HepG2 (cell line): Measurements from ENCODE around the gene STK11. TPM values are rescaled to one million over a fixed set of nuclear protein-coding genes. Genes with fewer than 3 reads are reported as not detected.

Source experiments
- ATAC-seq: fragments of 200-7000 bp; cut with Tn5 transposase; 3 replicates; pipeline ENCODE4 v1.9.1; 2020; ENCODE audit warnings: mild to moderate bottlenecking, moderate library complexity
- BruUV-seq: library from RNA; stranded (reverse); fragments of 400-500 nt; replicated peaks from 2 replicates; lab custom pipeline; 2021; lab: Mats Ljungman, UMichigan
- CTCF ChIA-PET: fragments of 300-600 bp; formaldehyde crosslinking; extraction: SDS; loops from one replicate; lab custom pipeline; 2021; ENCODE audit warnings: low total read pairs, inconsistent platforms, low intra/inter-chr PET ratio; lab: Yijun Ruan, JAX
- POLR2A ChIA-PET: fragments of 350-600 bp; sonication (Branson Sonifier 250); formaldehyde crosslinking; loops from one replicate; lab custom pipeline; 2020; ENCODE audit warnings: antibody characterized with exemption, inconsistent platforms; lab: Yijun Ruan, JAX
- DNase-seq: peaks from one replicate; pipeline ENCODE4 v3.0.0-alpha.2; 2015; ENCODE audit warnings: low spot score
- FAIRE-seq: peaks from 3 replicates; lab custom pipeline; 2011; peaks lifted over from hg19 to GRCh38; lab: Jason Lieb, UNC
- H2AFZ ChIP-seq: one replicate; pipeline ENCODE4 v1.6.1; 2011; ENCODE audit warnings: low read length, inconsistent platforms
- H3K27ac ChIP-seq: fragments of 300-600 bp; 3 replicates; pipeline ENCODE4 v1.8.0; 2011; ENCODE audit warnings: mixed run types, mild to moderate bottlenecking, mixed read lengths, low read length, inconsistent platforms; ENCODE audit not compliant: insufficient read depth; ENCODE audit errors: extremely low read length
- H3K27me3 ChIP-seq, 2 experiments: fragments of 200-600 bp in 1 of 2; 2 replicates in 1 of 2; 3 replicates in 1 of 2; pipeline versions ENCODE4 v1.6.0 to v1.8.0; 2011; ENCODE audit warnings: low read length in 2 of 2, mild to moderate bottlenecking in 2 of 2, moderate library complexity in 2 of 2, inconsistent platforms in 1 of 2; ENCODE audit not compliant: insufficient read depth in 2 of 2, control insufficient read depth in 1 of 2
- H3K36me3 ChIP-seq, 2 experiments: fragments of 200-600 bp in 1 of 2; replicated peaks in 1 of 2; 2 replicates in 1 of 2; 3 replicates in 1 of 2; pipeline versions ENCODE4 v1.5.1 to v1.8.0; 2011; ENCODE audit warnings: low read length in 2 of 2, inconsistent platforms in 1 of 2; ENCODE audit not compliant: insufficient read depth in 2 of 2, control insufficient read depth in 1 of 2
- H3K4me1 ChIP-seq: 2 replicates; pipeline ENCODE4 v1.5.1; 2012; ENCODE audit warnings: low read length, inconsistent platforms; ENCODE audit not compliant: insufficient read depth
- H3K4me2 ChIP-seq: 2 replicates; pipeline ENCODE4 v1.6.0; 2011; ENCODE audit warnings: low read depth, low read length, inconsistent platforms
- H3K4me3 ChIP-seq, 3 experiments: fragments of 200-600 bp in 1 of 3; sonication (generic), shearing (Covaris generic) in 1 of 3; replicated peaks in 1 of 3; 2 replicates each; pipeline ENCODE4 v1.5.1; 2011 to 2016; ENCODE audit warnings: low read length in 3 of 3, inconsistent platforms in 2 of 3, low read depth in 2 of 3, mild to moderate bottlenecking in 2 of 3, control low read depth in 1 of 3, mixed read lengths in 1 of 3; ENCODE audit not compliant: insufficient read depth in 1 of 3
- H3K79me2 ChIP-seq: one replicate; pipeline ENCODE4 v1.6.1; 2011; ENCODE audit warnings: low read length, inconsistent platforms; ENCODE audit not compliant: insufficient read depth
- H3K9ac ChIP-seq: 2 replicates; pipeline ENCODE4 v1.6.0; 2011; ENCODE audit warnings: mild to moderate bottlenecking, low read depth, low read length, inconsistent platforms; ENCODE audit not compliant: insufficient read depth
- H3K9me3 ChIP-seq: 2 replicates; pipeline ENCODE4 v1.5.1; 2012; ENCODE audit warnings: mild to moderate bottlenecking, low read length
- H4K20me1 ChIP-seq: 2 replicates; pipeline ENCODE4 v1.6.0; 2011; ENCODE audit warnings: inconsistent platforms, mild to moderate bottlenecking, low read length, moderate library complexity; ENCODE audit not compliant: insufficient read depth
- BRF2 ChIP-seq: sonication (generic); formaldehyde crosslinking; IDR thresholded peaks from 2 replicates; pipeline ENCODE4 v1.8.1; 2022; ENCODE audit warnings: mild to moderate bottlenecking, missing genetic modification reagents
- FUBP1 ChIP-seq: sonication (generic); formaldehyde crosslinking; IDR thresholded peaks from 2 replicates; pipeline ENCODE4 v1.5.1; 2020; ENCODE audit warnings: missing genetic modification reagents, mild to moderate bottlenecking, borderline replicate concordance
- HES4 ChIP-seq: sonication (generic); formaldehyde crosslinking; IDR thresholded peaks from 2 replicates; pipeline ENCODE4 v1.9.0; 2021; ENCODE audit warnings: mild to moderate bottlenecking, missing genetic modification reagents, borderline replicate concordance
- MAX ChIP-seq: IDR thresholded peaks from 2 replicates; pipeline ENCODE4 v1.6.1; 2012; ENCODE audit warnings: inconsistent platforms
- MED1 ChIP-seq: sonication (generic); formaldehyde crosslinking; IDR thresholded peaks from 2 replicates; pipeline ENCODE4 v1.4.0; 2020; ENCODE audit warnings: missing genetic modification reagents
- MYNN ChIP-seq: sonication (generic); formaldehyde crosslinking; IDR thresholded peaks from 2 replicates; pipeline ENCODE4 v1.4.0; 2020; ENCODE audit warnings: mild to moderate bottlenecking, low read depth, missing genetic modification reagents
- NAIF1 ChIP-seq: sonication (generic); formaldehyde crosslinking; IDR thresholded peaks from 2 replicates; pipeline ENCODE4 v1.5.0; 2020; ENCODE audit warnings: mild to moderate bottlenecking, missing genetic modification reagents, borderline replicate concordance
- SIN3A ChIP-seq: IDR thresholded peaks from 2 replicates; pipeline ENCODE4 v1.6.1; 2011; ENCODE audit warnings: low read depth, mild to moderate bottlenecking, control low read depth, low read length, borderline replicate concordance
- THAP8 ChIP-seq: sonication (generic); formaldehyde crosslinking; IDR thresholded peaks from 2 replicates; pipeline ENCODE4 v1.5.1; 2020; ENCODE audit warnings: missing genetic modification reagents, mild to moderate bottlenecking, borderline replicate concordance
- ZBTB33 ChIP-seq: sonication (generic); formaldehyde crosslinking; IDR thresholded peaks from 2 replicates; pipeline ENCODE4 v1.4.0; 2020; ENCODE audit warnings: missing genetic modification reagents
- ZBTB38 ChIP-seq: sonication (generic); formaldehyde crosslinking; IDR thresholded peaks from 2 replicates; pipeline ENCODE4 v1.5.1; 2020; ENCODE audit warnings: mild to moderate bottlenecking, missing genetic modification reagents
- ZKSCAN8 ChIP-seq: IDR thresholded peaks from 2 replicates; pipeline ENCODE4 v1.6.1; 2016; ENCODE audit warnings: borderline replicate concordance, missing genetic modification reagents, missing compliant biosample characterization
- ZNF543 ChIP-seq: sonication (generic); formaldehyde crosslinking; IDR thresholded peaks from 2 replicates; pipeline ENCODE4 v1.4.0; 2020; ENCODE audit warnings: mild to moderate bottlenecking, missing genetic modification reagents
- ZNF772 ChIP-seq: sonication (generic); formaldehyde crosslinking; IDR thresholded peaks from 2 replicates; pipeline ENCODE4 v1.5.0; 2020; ENCODE audit warnings: mild to moderate bottlenecking, missing genetic modification reagents
- ZNF781 ChIP-seq: sonication (generic); formaldehyde crosslinking; IDR thresholded peaks from 2 replicates; pipeline ENCODE4 v1.5.1; 2020; ENCODE audit warnings: borderline replicate concordance, mild to moderate bottlenecking, missing genetic modification reagents; ENCODE audit errors: not compliant biosample characterization
- WGBS: methylation state at CpG from one replicate; pipeline ENCODE4 v1.1.6; 2017; ENCODE audit warnings: low lambda C conversion rate; 5-methylcytosine and 5-hydroxymethylcytosine counted together
- in situ Hi-C: cut with HindIII; loops from 2 replicates; pipeline ENCODE4 v1.10.0; 2017; ENCODE audit warnings: low pct_unique_long_range_greater_than_20kb; ENCODE audit not compliant: extremely low pct_ligation_motif_present
- intact Hi-C: fragments of 100-400 bp; cut with micrococcal nuclease; formaldehyde crosslinking; loops from one replicate; pipeline ENCODE4 v1.10.0; 2022; ENCODE audit not compliant: unreplicated experiment
- polyA plus RNA-seq, 8 experiments: library from polyadenylated mRNA; depleted of rRNA in 3 of 8; stranded (reverse) in 7 of 8; unstranded in 1 of 8; fragments of >200 nt; fragmentation: Illumina TruSeq in 4 of 8; extraction: Trizol in 4 of 8; gene quantifications; 2 replicates each; pipeline versions ENCODE4 v1.2.1 to v1.2.3, GENCODE V29; 2011 to 2016; ENCODE audit warnings: low read depth in 4 of 8, missing spikeins in 1 of 8, mixed read lengths in 1 of 8; ENCODE audit not compliant: insufficient read depth in 1 of 8
- total RNA-seq, 5 experiments: library from RNA; depleted of rRNA; stranded (reverse); fragments of >200 nt; fragmentation: Illumina TruSeq; extraction: Trizol; gene quantifications; 2 replicates each; pipeline ENCODE4 v1.2.3, GENCODE V29; 2016; ENCODE audit warnings: low read depth in 1 of 5

Gene STK11
- total and polyA plus RNA-seq, 2 of the 13 experiments (the other 11 are each of a cell fraction or from before 2014, with no cell fraction given) = 27.5 to 43.6 TPM

GRCh38 chr19:1274081-1274851 lies 68.7 kb downstream of the STK11 start (continued):
- TF ChIP-seq MAX (no peak), HES4 (CRISPR knock-in tag) (peak; percentile 52; the same call in 1 of the 2 replicates), SIN3A (no peak)
- TF ChIP-seq, all 625 proteins: peak for 8

- in situ Hi-C loops = loop anchor here (5.0 kb wide), 1 partner anchor 33 kb away; the partner anchor contains the start of gene ATP5F1D
- Histone ChIP-seq H3K9ac (peak overlapping the region; percentile 95), H4K20me1 (peaks cover 32% of the 10 kb centered on the region), H2AFZ (no peak overlapping the region), H3K4me3 (peak overlapping the region; percentile 24 to 85 (median 51); a peak in 3 of 6 replicates), H3K9me3 (no peaks in the 10 kb centered on the region), H3K27me3 (no peaks in the 10 kb centered on the region), H3K4me1 (peaks cover 64% of the 10 kb centered on the region), H3K4me2 (peak overlapping the region; percentile 86), H3K79me2 (peaks cover 32% of the 10 kb centered on the region), H3K27ac (peak overlapping the region; percentile 100), H3K36me3 (peaks cover 21 to 55% of the 10 kb centered on the region in 2 experiments)
- ATAC-seq (peak; percentile 0; the same call in 1 of the 3 replicates), DNase-seq (no peak), FAIRE-seq (no peak)
- BruUV-seq = no TSS peak
- CTCF ChIA-PET = no interaction called here
- POLR2A ChIA-PET = interaction anchor here (0.5 to 4.2 kb wide), 17 partner anchors 9 to 284 kb away, joined by 3 to 41 read pairs (median 4); a partner anchor contains a TSS
- 98% methylated on average over 9 of the region's 44 CpGs for WGBS
- intact Hi-C loops = no loop called here
- TF ChIP-seq THAP8 (CRISPR knock-in tag) (0 out of 2 replicates have a peak, but pooled peaks have one; percentile 82), ZBTB38 (CRISPR knock-in tag) (peak; percentile 85), ZNF781 (no peak), BRF2 (no peak), ZNF543 (no peak; the same call in 1 of the 2 replicates), MYNN (CRISPR knock-in tag) (0 out of 2 replicates have a peak, but pooled peaks have one; percentile 67), NAIF1 (no peak), ZBTB33 (peak; percentile 84), ZNF772 (CRISPR knock-in tag) (0 out of 2 replicates have a peak, but pooled peaks have one; percentile 75), ZKSCAN8 (CRISPR knock-in tag) (no peak), MED1 (CRISPR knock-in tag) (no peak), FUBP1 (CRISPR knock-in tag) (no peak)
Observed at GRCh38 chr19:1274852-1275259, 69.3 kb downstream of the STK11 start.
